Activated CD8-positive, alpha-beta T cell treated with anti-CD3 and anti-CD28 coated beads, Interleukin-2, amount 10 ng/mL, durations not matched to agents 7 days and 5 days (primary cell): ENCODE results near the gene SULF2. TPM values are rescaled to one million over a fixed set of nuclear protein-coding genes. Genes with fewer than 3 reads are reported as not detected.

Source experiments
- ATAC-seq: fragments of 150-1000 bp; cut with Tn5 transposase; one replicate; pipeline ENCODE4 v1.10.0; 2021; ENCODE audit warnings: moderate library complexity
- CTCF ChIA-PET: fragments of 350-600 bp; sonication (Branson Sonifier 250); formaldehyde crosslinking; loops from one replicate; lab custom pipeline; 2021; ENCODE audit warnings: antibody characterized with exemption; lab: Charles Lee
- POLR2A ChIA-PET: fragments of 350-600 bp; sonication (Branson Sonifier 250); formaldehyde crosslinking; loops from one replicate; lab custom pipeline; 2021; ENCODE audit warnings: antibody characterized with exemption; lab: Charles Lee
- DNase-seq: peaks from one replicate; pipeline ENCODE4 v3.0.0-alpha.2; 2020
- H3K27ac Mint-ChIP-seq: one replicate; pipeline ENCODE4 v1.8.0; 2021; ENCODE audit warnings: mild to moderate bottlenecking, mixed read lengths
- H3K27me3 Mint-ChIP-seq: one replicate; pipeline ENCODE4 v1.8.0; 2021; ENCODE audit warnings: low read depth, mixed read lengths
- H3K36me3 Mint-ChIP-seq: one replicate; pipeline ENCODE4 v1.8.0; 2021; ENCODE audit warnings: low read depth, mixed read lengths
- H3K4me1 Mint-ChIP-seq: one replicate; pipeline ENCODE4 v1.8.0; 2021; ENCODE audit warnings: low read depth, mixed read lengths
- H3K4me3 Mint-ChIP-seq: one replicate; pipeline ENCODE4 v1.8.0; 2021; ENCODE audit warnings: mild to moderate bottlenecking, mixed read lengths
- H3K9me3 Mint-ChIP-seq: one replicate; pipeline ENCODE4 v1.8.0; 2022; ENCODE audit warnings: mixed read lengths; ENCODE audit not compliant: insufficient read depth
- total RNA-seq, 2 experiments: library from RNA; stranded (reverse); gene quantifications; one replicate each; pipeline ENCODE4 v1.2.3, GENCODE V29; 2021

SULF2 gene
- total RNA-seq, 2 experiments from 2014 or later = 0.58 to 0.70 TPM

DNA sequence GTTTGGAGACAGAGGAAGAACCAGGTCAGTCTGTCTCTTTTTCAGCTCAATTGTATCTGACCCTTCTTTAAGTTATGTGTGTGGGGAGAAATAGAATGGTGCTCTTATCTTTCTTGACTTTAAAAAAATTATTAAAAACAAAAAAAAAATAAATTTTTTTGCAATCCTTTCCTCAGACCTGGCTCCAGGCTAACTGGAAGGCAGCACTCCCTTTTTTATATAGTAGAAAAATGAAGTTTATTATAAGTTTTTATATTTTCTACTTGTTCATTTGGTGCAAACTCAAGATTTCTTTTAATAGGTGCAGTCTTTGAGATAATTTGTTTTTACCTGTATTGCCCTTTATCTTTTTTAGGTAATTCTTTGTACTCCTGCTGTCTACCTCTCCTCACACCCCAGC, 129.6 kb downstream of the SULF2 start:
- DNase-seq = no peak
- POLR2A ChIA-PET = no interaction called here

DNA sequence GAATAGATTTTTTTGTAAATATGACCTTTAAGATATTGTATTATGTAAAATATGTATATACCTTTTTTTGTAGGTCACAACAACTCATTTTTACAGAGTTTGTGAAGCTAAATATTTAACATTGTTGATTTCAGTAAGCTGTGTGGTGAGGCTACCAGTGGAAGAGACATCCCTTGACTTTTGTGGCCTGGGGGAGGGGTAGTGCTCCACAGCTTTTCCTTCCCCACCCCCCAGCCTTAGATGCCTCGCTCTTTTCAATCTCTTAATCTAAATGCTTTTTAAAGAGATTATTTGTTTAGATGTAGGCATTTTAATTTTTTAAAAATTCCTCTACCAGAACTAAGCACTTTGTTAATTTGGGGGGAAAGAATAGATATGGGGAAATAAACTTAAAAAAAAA, 130.9 kb downstream of the SULF2 start:
- no peaks in the 10 kb centered on the region for H3K9me3 Mint-ChIP-seq
- H3K4me1 Mint-ChIP-seq = no peaks in the 10 kb centered on the region
- ChIA-PET POLR2A (no interaction called here), CTCF (interaction anchor here (0.6 kb wide), 1 partner anchor 10 kb away, joined by 3 read pairs; no protein-coding TSS in a partner anchor)
- H3K27me3 Mint-ChIP-seq = no peaks in the 10 kb centered on the region
- ATAC-seq (no peak), DNase-seq (no peak)
- peaks cover 57% of the 10 kb centered on the region for H3K36me3 Mint-ChIP-seq
- no peak overlapping the region for H3K4me3 Mint-ChIP-seq
- H3K27ac Mint-ChIP-seq = no peak overlapping the region

More for the DNA sequence above, 129.6 kb downstream of the SULF2 start:
- Mint-ChIP-seq H3K4me3 (no peak overlapping the region), H3K27ac (no peak overlapping the region), H3K9me3 (no peaks in the 10 kb centered on the region), H3K36me3 (peaks cover 50% of the 10 kb centered on the region), H3K27me3 (no peaks in the 10 kb centered on the region), H3K4me1 (no peaks in the 10 kb centered on the region)
- CTCF ChIA-PET = no interaction called here
- no peak for ATAC-seq

DNA sequence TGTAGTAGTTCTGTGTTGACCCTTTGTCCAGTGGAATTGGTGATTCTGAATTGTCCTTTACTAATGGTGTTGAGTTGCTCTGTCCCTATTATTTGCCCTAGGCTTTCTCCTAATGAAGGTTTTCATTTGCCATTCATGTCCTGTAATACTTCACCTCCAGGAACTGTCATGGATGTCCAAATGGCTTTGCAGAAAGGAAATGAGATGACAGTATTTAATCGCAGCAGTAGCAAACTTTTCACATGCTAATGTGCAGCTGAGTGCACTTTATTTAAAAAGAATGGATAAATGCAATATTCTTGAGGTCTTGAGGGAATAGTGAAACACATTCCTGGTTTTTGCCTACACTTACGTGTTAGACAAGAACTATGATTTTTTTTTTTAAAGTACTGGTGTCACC, 131.4 kb downstream of the SULF2 start:
- H3K27me3 Mint-ChIP-seq = no peaks in the 10 kb centered on the region
- ChIA-PET CTCF (interaction anchor here (0.6 to 1.2 kb wide), 2 partner anchors 9 to 10 kb away, joined by 3 read pairs; no protein-coding TSS in a partner anchor), POLR2A (interaction anchor here (0.7 kb wide), 1 partner anchor 11 kb away, joined by 3 read pairs; no protein-coding TSS in a partner anchor)
- H3K4me1 Mint-ChIP-seq = no peaks in the 10 kb centered on the region
- no peak overlapping the region for H3K27ac Mint-ChIP-seq
- DNase-seq = no peak
- H3K9me3 Mint-ChIP-seq = no peaks in the 10 kb centered on the region
- no peak for ATAC-seq
- H3K36me3 Mint-ChIP-seq = peaks cover 61% of the 10 kb centered on the region
- H3K4me3 Mint-ChIP-seq = no peak overlapping the region

DNA sequence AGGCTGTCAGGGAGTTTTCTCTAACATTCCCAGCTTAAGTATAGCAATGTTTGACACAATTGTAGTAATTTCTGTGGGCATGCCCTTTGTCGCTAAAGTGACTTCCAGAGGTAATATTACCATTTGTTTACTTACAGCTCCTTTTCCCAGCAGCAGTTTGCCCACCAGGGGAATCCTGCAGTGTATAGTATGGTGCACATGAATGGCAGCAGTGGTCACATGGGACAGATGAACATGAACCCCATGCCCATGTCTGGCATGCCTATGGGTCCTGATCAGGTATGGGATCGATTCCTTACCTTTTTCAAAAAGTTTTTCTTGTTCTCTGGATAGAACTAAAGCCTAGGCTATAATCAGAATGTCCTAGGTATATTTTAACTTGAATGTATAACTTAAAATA, 132.5 kb downstream of the SULF2 start:
- H3K27ac Mint-ChIP-seq = no peak overlapping the region
- no peaks in the 10 kb centered on the region for H3K9me3 Mint-ChIP-seq
- no peak overlapping the region for H3K4me3 Mint-ChIP-seq
- peaks cover 62% of the 10 kb centered on the region for H3K36me3 Mint-ChIP-seq
- CTCF ChIA-PET = interaction anchor here (1.2 to 1.4 kb wide), 2 partner anchors 11 kb away, joined by 3 read pairs; no protein-coding TSS in a partner anchor
- H3K27me3 Mint-ChIP-seq = no peaks in the 10 kb centered on the region
- no peak for DNase-seq
- no peak for ATAC-seq
- POLR2A ChIA-PET = no interaction called here
- no peaks in the 10 kb centered on the region for H3K4me1 Mint-ChIP-seq

GRCh38 chr20:47652301-47652700, 133.0 kb downstream of the SULF2 start:
- Mint-ChIP-seq H3K4me1 (no peaks in the 10 kb centered on the region), H3K27ac (no peak overlapping the region), H3K9me3 (no peaks in the 10 kb centered on the region), H3K4me3 (no peak overlapping the region), H3K27me3 (no peaks in the 10 kb centered on the region), H3K36me3 (peaks cover 63% of the 10 kb centered on the region)
- ChIA-PET CTCF (interaction anchor here (1.4 kb wide), 1 partner anchor 12 kb away, joined by 3 read pairs; no protein-coding TSS in a partner anchor), POLR2A (no interaction called here)
- DNase-seq (no peak), ATAC-seq (no peak)

DNA sequence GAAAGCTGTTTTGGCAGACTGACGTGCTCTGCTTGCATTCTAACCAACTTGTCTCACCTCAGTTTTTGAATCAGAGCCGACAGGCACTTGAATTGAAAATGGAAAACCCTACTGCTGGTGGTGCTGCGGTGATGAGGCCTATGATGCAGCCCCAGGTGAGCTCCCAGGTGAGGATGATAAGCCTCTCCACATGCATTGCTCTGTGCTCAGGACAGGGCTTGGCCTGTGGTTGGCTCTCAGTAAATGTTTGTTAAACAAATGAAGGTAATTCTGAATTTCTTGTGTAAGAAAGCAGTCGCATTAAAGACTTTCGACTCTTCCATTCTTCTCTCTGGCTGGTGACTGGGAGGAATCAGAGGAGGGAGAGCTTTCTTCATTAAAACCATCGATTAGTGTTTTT, 136.3 kb downstream of the SULF2 start:
- H3K27ac Mint-ChIP-seq = no peak overlapping the region
- POLR2A ChIA-PET = interaction anchor here (0.6 kb wide), 1 partner anchor 135 kb away, joined by 4 read pairs; no protein-coding TSS in a partner anchor
- H3K4me1 Mint-ChIP-seq = no peaks in the 10 kb centered on the region
- no peak overlapping the region for H3K4me3 Mint-ChIP-seq
- no peaks in the 10 kb centered on the region for H3K9me3 Mint-ChIP-seq
- DNase-seq = no peak
- ATAC-seq = no peak
- H3K36me3 Mint-ChIP-seq = peaks cover 64% of the 10 kb centered on the region
- CTCF ChIA-PET = interaction anchor here (1.1 to 1.6 kb wide), 4 partner anchors 15 to 450 kb away, joined by 4 to 5 read pairs (median 4); no protein-coding TSS in a partner anchor
- H3K27me3 Mint-ChIP-seq = no peaks in the 10 kb centered on the region

DNA sequence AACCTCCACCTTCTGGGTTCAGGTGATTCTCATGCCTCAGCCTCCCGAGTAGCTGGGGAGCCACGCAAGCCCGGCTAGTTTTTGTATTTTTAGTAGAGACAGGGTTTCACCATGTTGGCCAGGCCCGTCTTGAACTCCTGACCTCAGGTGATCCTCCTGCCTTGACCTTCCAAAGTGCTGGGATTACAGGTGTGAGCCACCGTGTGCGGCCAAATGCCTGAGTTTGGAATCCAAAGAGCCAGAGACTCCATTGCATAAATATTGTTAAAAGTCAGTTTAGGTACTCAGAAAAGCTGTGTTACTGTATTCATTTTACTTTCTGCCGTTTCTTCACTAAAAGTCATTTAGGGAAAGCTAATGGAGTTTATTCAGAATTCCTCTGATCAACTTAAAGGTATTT, 137.3 kb downstream of the SULF2 start:
- no peak for ATAC-seq
- H3K27ac Mint-ChIP-seq = no peak overlapping the region
- H3K4me3 Mint-ChIP-seq = no peak overlapping the region
- POLR2A ChIA-PET = no interaction called here
- no peaks in the 10 kb centered on the region for H3K9me3 Mint-ChIP-seq
- H3K4me1 Mint-ChIP-seq = no peaks in the 10 kb centered on the region
- DNase-seq = no peak
- peaks cover 65% of the 10 kb centered on the region for H3K36me3 Mint-ChIP-seq
- CTCF ChIA-PET = no interaction called here
- no peaks in the 10 kb centered on the region for H3K27me3 Mint-ChIP-seq

GRCh38 chr20:47645632-47646031, 139.6 kb downstream of the SULF2 start:
- Mint-ChIP-seq H3K4me1 (no peaks in the 10 kb centered on the region), H3K27me3 (no peaks in the 10 kb centered on the region), H3K9me3 (no peaks in the 10 kb centered on the region), H3K36me3 (peaks cover 61% of the 10 kb centered on the region), H3K27ac (no peak overlapping the region), H3K4me3 (no peak overlapping the region)
- POLR2A ChIA-PET = no interaction called here
- CTCF ChIA-PET = interaction anchor here (1.1 kb wide), 1 partner anchor 18 kb away, joined by 4 read pairs; no protein-coding TSS in a partner anchor
- ATAC-seq (no peak), DNase-seq (no peak)

- POLR2A ChIA-PET = no interaction called here
- H3K9me3 Mint-ChIP-seq = no peaks in the 10 kb centered on the region
- no peaks in the 10 kb centered on the region for H3K27me3 Mint-ChIP-seq
- H3K36me3 Mint-ChIP-seq = peaks cover 59% of the 10 kb centered on the region
- ATAC-seq (no peak), DNase-seq (no peak)
- H3K4me3 Mint-ChIP-seq = no peak overlapping the region
- CTCF ChIA-PET = interaction anchor here (0.9 kb wide), 1 partner anchor 259 kb away, joined by 4 read pairs; no protein-coding TSS in a partner anchor
- no peaks in the 10 kb centered on the region for H3K4me1 Mint-ChIP-seq
- no peak overlapping the region for H3K27ac Mint-ChIP-seq
Observed at GRCh38 chr20:47642624-47643023, 142.7 kb downstream of the SULF2 start.

DNA sequence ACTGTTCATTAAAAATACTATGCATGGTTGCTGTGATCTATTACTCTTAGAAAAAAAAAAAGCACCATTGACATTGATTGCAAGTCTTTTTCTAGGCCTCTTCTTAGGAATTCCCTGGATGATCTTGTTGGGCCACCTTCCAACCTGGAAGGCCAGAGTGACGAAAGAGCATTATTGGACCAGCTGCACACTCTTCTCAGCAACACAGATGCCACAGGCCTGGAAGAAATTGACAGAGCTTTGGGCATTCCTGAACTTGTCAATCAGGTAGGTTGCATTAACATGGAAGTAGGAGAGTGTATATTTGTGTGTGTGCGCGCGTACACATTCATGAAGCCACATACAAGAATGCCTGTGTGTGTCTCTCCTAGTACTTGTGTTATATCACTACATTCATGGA, 143.2 kb downstream of the SULF2 start:
- POLR2A ChIA-PET = no interaction called here
- Mint-ChIP-seq H3K4me1 (no peaks in the 10 kb centered on the region), H3K36me3 (peaks cover 62% of the 10 kb centered on the region)

DNA sequence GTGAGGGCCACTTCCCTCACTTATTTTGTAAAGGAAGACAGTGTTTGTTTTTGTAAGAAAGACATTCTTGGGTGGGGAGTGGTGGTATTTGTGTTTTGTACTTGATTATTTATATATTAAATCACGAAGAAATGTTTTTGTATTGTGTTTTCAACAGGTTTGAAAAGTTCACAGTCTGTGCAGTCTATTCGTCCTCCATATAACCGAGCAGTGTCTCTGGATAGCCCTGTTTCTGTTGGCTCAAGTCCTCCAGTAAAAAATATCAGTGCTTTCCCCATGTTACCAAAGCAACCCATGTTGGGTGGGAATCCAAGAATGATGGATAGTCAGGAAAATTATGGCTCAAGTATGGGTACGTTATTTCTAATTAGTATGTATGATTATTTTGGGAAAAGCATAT, 146.4 kb downstream of the SULF2 start:
- H3K9me3 Mint-ChIP-seq = no peaks in the 10 kb centered on the region
- H3K36me3 Mint-ChIP-seq = peaks cover 65% of the 10 kb centered on the region
- CTCF ChIA-PET = no interaction called here
- no peaks in the 10 kb centered on the region for H3K4me1 Mint-ChIP-seq
- H3K4me3 Mint-ChIP-seq = no peak overlapping the region
- H3K27ac Mint-ChIP-seq = no peak overlapping the region
- no peaks in the 10 kb centered on the region for H3K27me3 Mint-ChIP-seq
- POLR2A ChIA-PET = no interaction called here
- DNase-seq = no peak
- ATAC-seq = no peak

More for the DNA sequence above, 143.2 kb downstream of the SULF2 start:
- no peak overlapping the region for H3K27ac Mint-ChIP-seq
- CTCF ChIA-PET = interaction anchor here (0.9 kb wide), 1 partner anchor 258 kb away, joined by 4 read pairs; no protein-coding TSS in a partner anchor
- no peak overlapping the region for H3K4me3 Mint-ChIP-seq
- ATAC-seq (no peak), DNase-seq (no peak)
- H3K9me3 Mint-ChIP-seq = no peaks in the 10 kb centered on the region
- H3K27me3 Mint-ChIP-seq = no peaks in the 10 kb centered on the region

DNA sequence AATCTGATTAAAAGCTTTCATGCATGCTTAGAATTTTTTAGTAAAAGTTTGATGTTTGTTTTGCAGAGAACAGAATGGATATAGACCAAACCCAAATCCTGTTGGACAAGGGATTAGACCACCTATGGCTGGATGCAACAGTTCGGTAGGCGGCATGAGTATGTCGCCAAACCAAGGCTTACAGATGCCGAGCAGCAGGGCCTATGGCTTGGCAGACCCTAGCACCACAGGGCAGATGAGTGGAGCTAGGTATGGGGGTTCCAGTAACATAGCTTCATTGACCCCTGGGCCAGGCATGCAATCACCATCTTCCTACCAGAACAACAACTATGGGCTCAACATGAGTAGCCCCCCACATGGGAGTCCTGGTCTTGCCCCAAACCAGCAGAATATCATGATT, 150.0 kb downstream of the SULF2 start:
- H3K4me1 Mint-ChIP-seq = no peaks in the 10 kb centered on the region
- peaks cover 58% of the 10 kb centered on the region for H3K36me3 Mint-ChIP-seq
- DNase-seq (no peak), ATAC-seq (no peak)
- POLR2A ChIA-PET = interaction anchor here (0.5 kb wide), 1 partner anchor 126 kb away, joined by 3 read pairs; no protein-coding TSS in a partner anchor
- no peaks in the 10 kb centered on the region for H3K9me3 Mint-ChIP-seq
- CTCF ChIA-PET = interaction anchor here (1.2 to 2.1 kb wide), 3 partner anchors 12 to 251 kb away, joined by 4 to 5 read pairs (median 5); no protein-coding TSS in a partner anchor
- H3K27me3 Mint-ChIP-seq = no peaks in the 10 kb centered on the region
- no peak overlapping the region for H3K4me3 Mint-ChIP-seq
- H3K27ac Mint-ChIP-seq = no peak overlapping the region
